ENCODE results near the gene DHX34. TPM values are rescaled to one million over a fixed set of nuclear protein-coding genes. Genes with fewer than 3 reads are reported as not detected.

DHX34 gene
- total and polyA plus RNA-seq, 9 of the 15 experiments (the other 6 are each of a cell fraction or from before 2014, with no cell fraction given), result 0.36 to 42.0 (median 15.0) TPM

DNA sequence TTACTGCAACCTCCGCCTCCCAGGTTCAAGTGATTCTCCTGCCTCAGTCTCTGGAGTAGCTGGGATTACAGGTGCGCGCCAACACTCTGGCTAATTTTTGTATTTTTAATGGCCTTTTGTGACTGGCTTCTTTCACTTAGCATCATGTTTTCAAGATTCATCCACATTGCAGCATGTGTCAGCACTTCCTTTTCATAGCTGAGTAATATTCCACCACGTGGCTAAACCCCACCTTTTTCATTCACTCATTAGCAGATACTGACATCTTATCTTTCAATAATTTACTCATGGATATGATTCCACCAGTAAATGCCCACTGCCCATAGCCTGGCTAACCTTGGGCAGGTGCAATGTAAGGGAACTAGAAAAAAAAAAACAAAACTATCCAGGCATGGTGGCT lies 32.6 kb upstream of the DHX34 start:
- Histone ChIP-seq H3K4me3 (no peak overlapping the region), H3K79me2 (ENCODE audit: control insufficient read depth, insufficient read depth, low read length) (no peaks in the 10 kb centered on the region), H2AFZ (ENCODE audit: low read depth, low read length) (no peak overlapping the region), H3K9me1 (ENCODE audit: control insufficient read depth, insufficient read depth, low read length) (no peaks in the 10 kb centered on the region), H3K27ac (ENCODE audit: extremely low read depth, low read depth, low read length) (no peak overlapping the region), H3K36me3 (ENCODE audit: control insufficient read depth, insufficient read depth, low read length) (no peaks in the 10 kb centered on the region), H3K27me3 (ENCODE audit: control insufficient read depth in 2 of 2, insufficient read depth in 2 of 2, low read length in 2 of 2) (no peaks in the 10 kb centered on the region), H3K4me2 (ENCODE audit: insufficient read depth, low read length) (no peak overlapping the region), H3K9me3 (replicated peaks; ENCODE audit: control insufficient read depth, insufficient read depth, low read depth, low read length) (no peaks in the 10 kb centered on the region), H3K4me1 (replicated peaks in 1 of 2; ENCODE audit: control insufficient read depth in 2 of 2, insufficient read depth in 2 of 2, low read length in 2 of 2) (peaks cover 11 to 27% of the 10 kb centered on the region in 2 experiments; a peak in 4 of 5 replicates), H4K20me1 (replicated peaks; ENCODE audit: control insufficient read depth, insufficient read depth, low read length) (no peaks in the 10 kb centered on the region), H3K9ac (ENCODE audit: insufficient read depth in 1 of 2, low read depth in 2 of 2, low read length in 2 of 2) (no peak overlapping the region)
- ATAC-seq (no peak), FAIRE-seq (no peak), DNase-seq (ENCODE audit: extremely low read depth in 1 of 4, low spot score in 3 of 4) (no peak)
- ChIA-PET CTCF (ENCODE audit: low intra/inter-chr PET ratio) (no interaction called here), POLR2A (interaction anchor here (1.5 kb wide), 1 partner anchor 13 kb away, joined by 5 read pairs; no protein-coding TSS in a partner anchor)
- no TSS peak for BruUV-seq (replicated peaks)
- WGBS (ENCODE audit: insufficient coverage, low coverage, missing lambda C conversion rate), result 75% methylated on average over 4 of the region's 4 CpGs
- in situ Hi-C loops (cut with MboI) (no loop called here), intact Hi-C loops (cut with micrococcal nuclease) (no loop called here)
- TF ChIP-seq FOXJ3 (CRISPR knock-in tag; IDR thresholded peaks at IDR 0.05) (no peak), JUND (IDR thresholded peaks at IDR 0.05; ENCODE audit: borderline replicate concordance, low read depth, low read length) (no peak), JUND (tag; IDR thresholded peaks at IDR 0.05; ENCODE audit: borderline replicate concordance, low read depth, low read length) (no peak), ZNF146 (CRISPR knock-in tag; IDR thresholded peaks at IDR 0.05; ENCODE audit: unreplicated experiment) (peak; percentile 99), KAT2B (IDR thresholded peaks at IDR 0.05; ENCODE audit: low read depth, low read length) (no peak), FOXK2 (conservative IDR thresholded peaks at IDR 0.05 in 1 of 2, IDR thresholded peaks at IDR 0.05 in 1 of 2; ENCODE audit: low read depth in 2 of 2) (no peak), SMC3 (conservative IDR thresholded peaks at IDR 0.05; ENCODE audit: insufficient read depth, low read depth, low read length) (no peak), TAF15 (IDR thresholded peaks at IDR 0.05; ENCODE audit: low read depth, low read length) (no peak), GABPA (tag; conservative IDR thresholded peaks at IDR 0.05; ENCODE audit: low read depth) (no peak), RBM15 (IDR thresholded peaks at IDR 0.05; ENCODE audit: insufficient read depth, low read length) (no peak), EGR1 (conservative IDR thresholded peaks at IDR 0.05) (no peak), ZNF707 (CRISPR knock-in tag; conservative IDR thresholded peaks at IDR 0.05) (no peak), PHF21A (IDR thresholded peaks at IDR 0.05; ENCODE audit: borderline replicate concordance, low read depth) (no peak), ZBTB8A (IDR thresholded peaks at IDR 0.05; ENCODE audit: partially characterized antibody) (no peak), GABPB2 (CRISPR knock-in tag; conservative IDR thresholded peaks at IDR 0.05) (no peak), HDAC2 (IDR thresholded peaks at IDR 0.05) (0 out of 2 replicates have a peak, but pooled peaks have one; percentile 13), KDM1A (IDR thresholded peaks at IDR 0.05) (0 out of 4 replicates have a peak, but pooled peaks of 1 of the 2 experiments have one; percentile 31), ZNF143 (CRISPR knock-in tag; IDR thresholded peaks at IDR 0.05) (no peak), NELFE (IDR thresholded peaks at IDR 0.05; ENCODE audit: insufficient read depth, insufficient read length) (no peak), HMGN3 (IDR thresholded peaks at IDR 0.05; ENCODE audit: borderline replicate concordance, extremely low read depth, insufficient read length, low read depth, low read length) (no peak), CEBPB (tag; IDR thresholded peaks at IDR 0.05) (no peak), TGIF2 (CRISPR knock-in tag; IDR thresholded peaks at IDR 0.05) (no peak)
- TF ChIP-seq, protein P1, sequence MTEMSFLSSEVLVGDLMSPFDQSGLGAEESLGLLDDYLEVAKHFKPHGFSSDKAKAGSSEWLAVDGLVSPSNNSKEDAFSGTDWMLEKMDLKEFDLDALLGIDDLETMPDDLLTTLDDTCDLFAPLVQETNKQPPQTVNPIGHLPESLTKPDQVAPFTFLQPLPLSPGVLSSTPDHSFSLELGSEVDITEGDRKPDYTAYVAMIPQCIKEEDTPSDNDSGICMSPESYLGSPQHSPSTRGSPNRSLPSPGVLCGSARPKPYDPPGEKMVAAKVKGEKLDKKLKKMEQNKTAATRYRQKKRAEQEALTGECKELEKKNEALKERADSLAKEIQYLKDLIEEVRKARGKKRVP (CRISPR knock-in tag; IDR thresholded peaks at IDR 0.05), result no peak
- TF ChIP-seq, protein P2, sequence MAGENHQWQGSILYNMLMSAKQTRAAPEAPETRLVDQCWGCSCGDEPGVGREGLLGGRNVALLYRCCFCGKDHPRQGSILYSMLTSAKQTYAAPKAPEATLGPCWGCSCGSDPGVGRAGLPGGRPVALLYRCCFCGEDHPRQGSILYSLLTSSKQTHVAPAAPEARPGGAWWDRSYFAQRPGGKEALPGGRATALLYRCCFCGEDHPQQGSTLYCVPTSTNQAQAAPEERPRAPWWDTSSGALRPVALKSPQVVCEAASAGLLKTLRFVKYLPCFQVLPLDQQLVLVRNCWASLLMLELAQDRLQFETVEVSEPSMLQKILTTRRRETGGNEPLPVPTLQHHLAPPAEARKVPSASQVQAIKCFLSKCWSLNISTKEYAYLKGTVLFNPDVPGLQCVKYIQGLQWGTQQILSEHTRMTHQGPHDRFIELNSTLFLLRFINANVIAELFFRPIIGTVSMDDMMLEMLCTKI (IDR thresholded peaks at IDR 0.05; ENCODE audit: partially characterized antibody), result no peak
